ENCODE measurements around the gene TGFBR3L.
"Not testable (repeated sequence)": the region's sequence is repeated elsewhere in the genome, so short reads cannot be mapped to it uniquely, and the experiment has no call there.

Gene TGFBR3L

GRCh38 chr19:7913652-7914051 lies 978 bp upstream of the TGFBR3L start:
- H3K4me3 ChIP-seq (ENCODE audit: low read length in 2 of 2) = no peak overlapping the region
- H3K27ac ChIP-seq (ENCODE audit: low read length) = no peak overlapping the region
- peaks cover 23 to 26% of the 10 kb centered on the region in 2 donors for H3K36me3 ChIP-seq (ENCODE audit: control insufficient read depth in 2 of 2, insufficient read depth in 2 of 2, low read length in 2 of 2)
- peaks cover 27% of the 10 kb centered on the region for H3K4me1 ChIP-seq (ENCODE audit: control insufficient read depth, insufficient read depth, low read length)
- H3K9ac ChIP-seq (ENCODE audit: low read length in 2 of 2) = no peak overlapping the region
- H3K9me3 ChIP-seq (ENCODE audit: control insufficient read depth in 2 of 2, low read length in 2 of 2) = no peaks in the 10 kb centered on the region
- peaks cover 17 to 33% of the 10 kb centered on the region in 2 donors for H3K27me3 ChIP-seq (ENCODE audit: control insufficient read depth in 1 of 2, insufficient read depth in 2 of 2, low read length in 2 of 2)

GRCh38 chr19:7914099-7914498 lies 531 bp upstream of the TGFBR3L start:
- H3K9ac ChIP-seq (ENCODE audit: low read length in 2 of 2) = no peak overlapping the region
- peaks cover 27% of the 10 kb centered on the region for H3K4me1 ChIP-seq (ENCODE audit: control insufficient read depth, insufficient read depth, low read length)
- peaks cover 23 to 26% of the 10 kb centered on the region in 2 donors for H3K36me3 ChIP-seq (ENCODE audit: control insufficient read depth in 2 of 2, insufficient read depth in 2 of 2, low read length in 2 of 2)
- no peak overlapping the region for H3K4me3 ChIP-seq (ENCODE audit: low read length in 2 of 2)
- peaks cover 20 to 38% of the 10 kb centered on the region in 2 donors for H3K27me3 ChIP-seq (ENCODE audit: control insufficient read depth in 1 of 2, insufficient read depth in 2 of 2, low read length in 2 of 2)
- H3K9me3 ChIP-seq (ENCODE audit: control insufficient read depth in 2 of 2, low read length in 2 of 2) = no peaks in the 10 kb centered on the region
- H3K27ac ChIP-seq (ENCODE audit: low read length) = no peak overlapping the region

GRCh38 chr19:7915250-7916102 lies 846 bp downstream of the TGFBR3L start:
- H3K4me1 ChIP-seq (ENCODE audit: control insufficient read depth, insufficient read depth, low read length) = peaks cover 35% of the 10 kb centered on the region
- peaks cover 23 to 38% of the 10 kb centered on the region in 2 donors for H3K27me3 ChIP-seq (ENCODE audit: control insufficient read depth in 1 of 2, insufficient read depth in 2 of 2, low read length in 2 of 2)
- H3K9ac ChIP-seq (ENCODE audit: low read length in 2 of 2) = no peak overlapping the region
- H3K27ac ChIP-seq (ENCODE audit: low read length) = no peak overlapping the region
- peaks cover 18 to 21% of the 10 kb centered on the region in 2 donors for H3K36me3 ChIP-seq (ENCODE audit: control insufficient read depth in 2 of 2, insufficient read depth in 2 of 2, low read length in 2 of 2)
- peak overlapping the region in 1 of 2 donors; percentile 29 for H3K4me3 ChIP-seq (ENCODE audit: low read length in 2 of 2)
- no peaks in the 10 kb centered on the region for H3K9me3 ChIP-seq (ENCODE audit: control insufficient read depth in 2 of 2, low read length in 2 of 2)

GRCh38 chr19:7916103-7916954 lies 1.7 kb downstream of the TGFBR3L start:
- H3K9ac ChIP-seq (ENCODE audit: low read length in 2 of 2) = no peak overlapping the region
- H3K27ac ChIP-seq (ENCODE audit: low read length) = peak overlapping the region; percentile 31
- peaks cover 10 to 15% of the 10 kb centered on the region in 2 donors for H3K36me3 ChIP-seq (ENCODE audit: control insufficient read depth in 2 of 2, insufficient read depth in 2 of 2, low read length in 2 of 2)
- H3K4me1 ChIP-seq (ENCODE audit: control insufficient read depth, insufficient read depth, low read length) = peaks cover 39% of the 10 kb centered on the region
- H3K4me3 ChIP-seq (ENCODE audit: low read length in 2 of 2) = peak overlapping the region in 1 of 2 donors; percentile 55
- no peaks in the 10 kb centered on the region for H3K9me3 ChIP-seq (ENCODE audit: control insufficient read depth in 2 of 2, low read length in 2 of 2)
- H3K27me3 ChIP-seq (ENCODE audit: control insufficient read depth in 1 of 2, insufficient read depth in 2 of 2, low read length in 2 of 2) = peaks cover 23 to 38% of the 10 kb centered on the region in 2 donors

GRCh38 chr19:7916955-7917266 lies 2.3 kb downstream of the TGFBR3L start:
- Histone ChIP-seq H3K4me1 (ENCODE audit: control insufficient read depth, insufficient read depth, low read length) (peaks cover 45% of the 10 kb centered on the region), H3K27ac (ENCODE audit: low read length) (peak overlapping the region; percentile 31), H3K9ac (ENCODE audit: low read length in 2 of 2) (peak overlapping the region; percentile 15 to 29), H3K9me3 (ENCODE audit: control insufficient read depth in 2 of 2, low read length in 2 of 2) (no peaks in the 10 kb centered on the region), H3K4me3 (ENCODE audit: low read length in 2 of 2) (peak overlapping the region in 1 of 2 donors; percentile 55), H3K27me3 (ENCODE audit: control insufficient read depth in 1 of 2, insufficient read depth in 2 of 2, low read length in 2 of 2) (peaks cover 23 to 38% of the 10 kb centered on the region in 2 donors), H3K36me3 (ENCODE audit: control insufficient read depth in 2 of 2, insufficient read depth in 2 of 2, low read length in 2 of 2) (peaks cover 4 to 11% of the 10 kb centered on the region in 2 donors)

- Histone ChIP-seq H3K4me1 (ENCODE audit: control insufficient read depth, insufficient read depth, low read length) (peaks cover 50% of the 10 kb centered on the region), H3K27ac (ENCODE audit: low read length) (peak overlapping the region; percentile 31), H3K36me3 (ENCODE audit: control insufficient read depth in 2 of 2, insufficient read depth in 2 of 2, low read length in 2 of 2) (peaks cover 0 to 10% of the 10 kb centered on the region in 2 donors), H3K9ac (ENCODE audit: low read length in 2 of 2) (peak overlapping the region; percentile 15 to 29), H3K4me3 (ENCODE audit: low read length in 2 of 2) (peak overlapping the region in 1 of 2 donors; percentile 55), H3K27me3 (ENCODE audit: control insufficient read depth in 1 of 2, insufficient read depth in 2 of 2, low read length in 2 of 2) (peaks cover 23 to 38% of the 10 kb centered on the region in 2 donors), H3K9me3 (ENCODE audit: control insufficient read depth in 2 of 2, low read length in 2 of 2) (no peaks in the 10 kb centered on the region)
These were observed 2.8 kb downstream of the TGFBR3L start for GRCh38 chr19:7917267-7918061.

- not testable (repeated sequence) for H3K9ac ChIP-seq (ENCODE audit: low read length in 2 of 2); H3K36me3 ChIP-seq (ENCODE audit: control insufficient read depth in 2 of 2, insufficient read depth in 2 of 2, low read length in 2 of 2); H3K9me3 ChIP-seq (ENCODE audit: control insufficient read depth in 2 of 2, low read length in 2 of 2); H3K27ac ChIP-seq (ENCODE audit: low read length)
- H3K27me3 ChIP-seq (ENCODE audit: control insufficient read depth in 1 of 2, insufficient read depth in 2 of 2, low read length in 2 of 2) = peaks cover 23 to 38% of the 10 kb centered on the region in 2 donors
- peaks cover 56% of the 10 kb centered on the region for H3K4me1 ChIP-seq (ENCODE audit: control insufficient read depth, insufficient read depth, low read length)
- H3K4me3 ChIP-seq (ENCODE audit: low read length in 2 of 2) = peak overlapping the region in 1 of 2 donors; percentile 55
These were observed 3.5 kb downstream of the TGFBR3L start for GRCh38 chr19:7918062-7918614.

- Histone ChIP-seq H3K9me3 (ENCODE audit: control insufficient read depth in 2 of 2, low read length in 2 of 2) (no peaks in the 10 kb centered on the region), H3K27ac (ENCODE audit: low read length) (no peak overlapping the region), H3K4me1 (ENCODE audit: control insufficient read depth, insufficient read depth, low read length) (peaks cover 62% of the 10 kb centered on the region), H3K36me3 (ENCODE audit: control insufficient read depth in 2 of 2, insufficient read depth in 2 of 2, low read length in 2 of 2) (peaks cover 3 to 6% of the 10 kb centered on the region in 2 donors), H3K4me3 (ENCODE audit: low read length in 2 of 2) (no peak overlapping the region), H3K9ac (ENCODE audit: low read length in 2 of 2) (no peak overlapping the region), H3K27me3 (ENCODE audit: control insufficient read depth in 1 of 2, insufficient read depth in 2 of 2, low read length in 2 of 2) (peaks cover 23 to 38% of the 10 kb centered on the region in 2 donors)
These were observed 4.2 kb downstream of the TGFBR3L start for GRCh38 chr19:7918615-7919421.

- H3K4me3 ChIP-seq (ENCODE audit: low read length in 2 of 2) = peak within 1 kb of the TSS; percentile 85 to 88
- no peaks in the 10 kb centered on the region for H3K9me3 ChIP-seq (ENCODE audit: control insufficient read depth in 2 of 2, low read length in 2 of 2)
- H3K9ac ChIP-seq (ENCODE audit: low read length in 2 of 2) = peak within 1 kb of the TSS; percentile 72 to 82
- peaks cover 3 to 6% of the 10 kb centered on the region in 2 donors for H3K36me3 ChIP-seq (ENCODE audit: control insufficient read depth in 2 of 2, insufficient read depth in 2 of 2, low read length in 2 of 2)
- H3K4me1 ChIP-seq (ENCODE audit: control insufficient read depth, insufficient read depth, low read length) = peaks cover 70% of the 10 kb centered on the region
- peaks cover 23 to 38% of the 10 kb centered on the region in 2 donors for H3K27me3 ChIP-seq (ENCODE audit: control insufficient read depth in 1 of 2, insufficient read depth in 2 of 2, low read length in 2 of 2)
- H3K27ac ChIP-seq (ENCODE audit: low read length) = peak within 1 kb of the TSS; percentile 84
These were observed 5.2 kb downstream of the TGFBR3L start, which contains the start of gene SNAPC2 for GRCh38 chr19:7919610-7920518. SNAPC2 (plus strand) TSS chr19:7920338; CDS start chr19:7920367, 29 bp downstream.
